ENCODE data around the gene TST.

The TST gene

GRCh38 chr22:36982136-36982535 lies 37.1 kb downstream of the TST start:
- DNase-seq (ENCODE audit: low read depth): no peak

- no peak for DNase-seq (ENCODE audit: low read depth)
These were observed 37.9 kb downstream of the TST start for GRCh38 chr22:36981247-36981775.

GRCh38 chr22:36979016-36979910 lies 40.0 kb downstream of the TST start:
- no peak for DNase-seq (ENCODE audit: low read depth)

- DNase-seq (ENCODE audit: low read depth): peak; percentile 76
These were observed 41.1 kb downstream of the TST start for GRCh38 chr22:36977947-36978660.

GRCh38 chr22:36977401-36977861 lies 41.8 kb downstream of the TST start:
- DNase-seq (ENCODE audit: low read depth): peak; percentile 43

- DNase-seq (ENCODE audit: low read depth): no peak
These were observed 42.6 kb downstream of the TST start for GRCh38 chr22:36976606-36977005.

- DNase-seq (ENCODE audit: low read depth): no peak
These were observed 47.7 kb downstream of the TST start for GRCh38 chr22:36971341-36972125.

GRCh38 chr22:36968249-36968964 lies 50.8 kb downstream of the TST start:
- DNase-seq (ENCODE audit: low read depth): no peak

GRCh38 chr22:36966851-36967540 lies 52.3 kb downstream of the TST start:
- no peak for DNase-seq (ENCODE audit: low read depth)

GRCh38 chr22:36965696-36966095 lies 53.6 kb downstream of the TST start:
- DNase-seq (ENCODE audit: low read depth): no peak

GRCh38 chr22:36964106-36964505 lies 55.1 kb downstream of the TST start:
- no peak for DNase-seq (ENCODE audit: low read depth)

- no peak for DNase-seq (ENCODE audit: low read depth)
These were observed 55.9 kb downstream of the TST start for GRCh38 chr22:36963302-36963701.

- no peak for DNase-seq (ENCODE audit: low read depth)
These were observed 57.6 kb downstream of the TST start for GRCh38 chr22:36961626-36962025.
